Measurements from ENCODE around the gene SLC34A3. TPM values are rescaled to one million over a fixed set of nuclear protein-coding genes. Genes with fewer than 3 reads are reported as not detected.

SLC34A3 gene
- total RNA-seq, 1 experiment from 2014 or later = 2.5 TPM

GRCh38 chr9:137268538-137269201, 38.0 kb downstream of the SLC34A3 start:
- Histone ChIP-seq H3K9me2 (ENCODE audit: insufficient read depth) (no peaks in the 10 kb centered on the region), H3K4me2 (no peak overlapping the region), H3F3A (ENCODE audit: insufficient read depth, low read depth) (no peaks in the 10 kb centered on the region), H3K27me3 (ENCODE audit: insufficient read depth, low read depth) (no peaks in the 10 kb centered on the region), H3K36me3 (ENCODE audit: low read depth) (no peaks in the 10 kb centered on the region), H3K27ac (no peak overlapping the region), H2AFZ (no peak overlapping the region), H3K9me3 (ENCODE audit: insufficient read depth, low read depth) (no peaks in the 10 kb centered on the region), H3K79me2 (ENCODE audit: low read depth) (no peaks in the 10 kb centered on the region), H3K4me3 (no peak overlapping the region), H4K20me1 (ENCODE audit: insufficient read depth) (peaks cover 12% of the 10 kb centered on the region; the same call in 1 of the 2 replicates), H3K4me1 (replicated peaks; ENCODE audit: insufficient read depth) (no peaks in the 10 kb centered on the region)
- BruUV-seq (replicated peaks) = no TSS peak
- no peak for DNase-seq
- intact Hi-C loops (cut with micrococcal nuclease; ENCODE audit: unreplicated experiment) = no loop called here
- POLR2A ChIA-PET (ENCODE audit: unreplicated experiment) = no interaction called here
- CTCF ChIA-PET = no interaction called here
- no peak for TF ChIP-seq EZH2 (IDR thresholded peaks at IDR 0.05; ENCODE audit: low read depth)
- TF ChIP-seq, protein P1, sequence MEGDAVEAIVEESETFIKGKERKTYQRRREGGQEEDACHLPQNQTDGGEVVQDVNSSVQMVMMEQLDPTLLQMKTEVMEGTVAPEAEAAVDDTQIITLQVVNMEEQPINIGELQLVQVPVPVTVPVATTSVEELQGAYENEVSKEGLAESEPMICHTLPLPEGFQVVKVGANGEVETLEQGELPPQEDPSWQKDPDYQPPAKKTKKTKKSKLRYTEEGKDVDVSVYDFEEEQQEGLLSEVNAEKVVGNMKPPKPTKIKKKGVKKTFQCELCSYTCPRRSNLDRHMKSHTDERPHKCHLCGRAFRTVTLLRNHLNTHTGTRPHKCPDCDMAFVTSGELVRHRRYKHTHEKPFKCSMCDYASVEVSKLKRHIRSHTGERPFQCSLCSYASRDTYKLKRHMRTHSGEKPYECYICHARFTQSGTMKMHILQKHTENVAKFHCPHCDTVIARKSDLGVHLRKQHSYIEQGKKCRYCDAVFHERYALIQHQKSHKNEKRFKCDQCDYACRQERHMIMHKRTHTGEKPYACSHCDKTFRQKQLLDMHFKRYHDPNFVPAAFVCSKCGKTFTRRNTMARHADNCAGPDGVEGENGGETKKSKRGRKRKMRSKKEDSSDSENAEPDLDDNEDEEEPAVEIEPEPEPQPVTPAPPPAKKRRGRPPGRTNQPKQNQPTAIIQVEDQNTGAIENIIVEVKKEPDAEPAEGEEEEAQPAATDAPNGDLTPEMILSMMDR (conservative IDR thresholded peaks at IDR 0.05) = no peak

GRCh38 chr9:137269231-137269772, 38.6 kb downstream of the SLC34A3 start:
- POLR2A ChIA-PET (ENCODE audit: unreplicated experiment) = no interaction called here
- no peak overlapping the region for H3K27ac ChIP-seq
- no peak overlapping the region for H3K4me3 ChIP-seq
- no TSS peak for BruUV-seq (replicated peaks)
- DNase-seq = no peak
- intact Hi-C loops (cut with micrococcal nuclease; ENCODE audit: unreplicated experiment) = no loop called here
- H3K4me1 ChIP-seq (replicated peaks; ENCODE audit: insufficient read depth) = no peaks in the 10 kb centered on the region
- no peaks in the 10 kb centered on the region for H3K9me3 ChIP-seq (ENCODE audit: insufficient read depth, low read depth)
- no peaks in the 10 kb centered on the region for H3K79me2 ChIP-seq (ENCODE audit: low read depth)
- peaks cover 12% of the 10 kb centered on the region; the same call in 1 of the 2 replicates for H4K20me1 ChIP-seq (ENCODE audit: insufficient read depth)
- H2AFZ ChIP-seq = no peak overlapping the region
- no peaks in the 10 kb centered on the region for H3F3A ChIP-seq (ENCODE audit: insufficient read depth, low read depth)
- CTCF ChIA-PET = interaction anchor here (0.6 kb wide), 1 partner anchor 68 kb away, joined by 5 read pairs; no protein-coding TSS in a partner anchor
- no peak overlapping the region for H3K4me2 ChIP-seq
- no peaks in the 10 kb centered on the region for H3K27me3 ChIP-seq (ENCODE audit: insufficient read depth, low read depth)
- no peaks in the 10 kb centered on the region for H3K36me3 ChIP-seq (ENCODE audit: low read depth)
- no peaks in the 10 kb centered on the region for H3K9me2 ChIP-seq (ENCODE audit: insufficient read depth)
- TF ChIP-seq, protein P1 (conservative IDR thresholded peaks at IDR 0.05) = no peak
- no peak for TF ChIP-seq EZH2 (IDR thresholded peaks at IDR 0.05; ENCODE audit: low read depth)

DNA sequence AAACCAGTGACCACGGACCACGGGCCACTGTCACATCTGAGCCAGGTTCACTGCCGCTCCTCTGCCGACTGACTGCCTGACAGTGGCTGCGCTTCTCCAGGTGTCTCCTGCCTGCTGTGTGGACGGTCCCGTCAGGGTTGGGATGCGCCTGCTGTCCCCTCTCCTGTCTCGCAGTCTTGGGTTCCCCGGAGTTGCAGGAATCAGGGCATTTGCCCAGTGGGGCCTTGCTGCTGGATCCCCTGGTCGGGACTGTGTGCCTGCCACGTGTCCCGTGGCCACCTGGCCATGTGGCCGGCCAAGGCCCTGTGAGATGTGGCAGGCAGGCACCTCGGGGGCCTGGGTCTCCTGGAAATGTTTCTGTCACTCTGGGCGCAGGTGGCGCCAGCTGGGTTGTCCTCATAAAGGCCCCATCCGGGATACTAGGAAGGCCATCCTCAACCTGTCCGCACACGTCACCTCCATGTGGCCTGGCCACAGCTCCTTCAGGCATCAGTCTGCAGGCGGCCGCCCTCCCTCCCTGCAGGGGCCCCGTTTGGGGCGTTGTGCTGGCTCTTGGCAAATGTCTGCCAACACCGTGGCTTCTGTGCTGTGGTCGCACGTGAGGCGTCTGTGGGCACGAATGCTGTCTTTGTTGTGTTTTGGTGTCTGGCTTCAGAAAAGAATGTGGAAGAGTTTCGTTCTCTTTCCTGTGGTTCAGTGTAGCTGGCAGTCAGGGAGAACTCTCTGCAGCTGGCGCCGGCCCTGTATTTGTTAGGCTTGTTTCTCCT, 40.4 kb downstream of the SLC34A3 start:
- Histone ChIP-seq H3K9me3 (ENCODE audit: insufficient read depth, low read depth) (no peaks in the 10 kb centered on the region), H3K79me2 (ENCODE audit: low read depth) (no peaks in the 10 kb centered on the region), H3K4me2 (no peak overlapping the region), H4K20me1 (ENCODE audit: insufficient read depth) (peaks cover 12% of the 10 kb centered on the region; the same call in 1 of the 2 replicates), H3K4me3 (no peak overlapping the region), H3K27ac (no peak overlapping the region), H3K4me1 (replicated peaks; ENCODE audit: insufficient read depth) (no peaks in the 10 kb centered on the region), H3F3A (ENCODE audit: insufficient read depth, low read depth) (peaks cover 12% of the 10 kb centered on the region; the same call in 1 of the 2 replicates), H2AFZ (no peak overlapping the region), H3K27me3 (ENCODE audit: insufficient read depth, low read depth) (no peaks in the 10 kb centered on the region), H3K9me2 (ENCODE audit: insufficient read depth) (no peaks in the 10 kb centered on the region), H3K36me3 (ENCODE audit: low read depth) (no peaks in the 10 kb centered on the region)
- intact Hi-C loops (cut with micrococcal nuclease; ENCODE audit: unreplicated experiment) = no loop called here
- CTCF ChIA-PET = interaction anchor here (0.6 kb wide), 1 partner anchor 238 kb away, joined by 3 read pairs; no protein-coding TSS in a partner anchor
- POLR2A ChIA-PET (ENCODE audit: unreplicated experiment) = no interaction called here
- DNase-seq = no peak
- no TSS peak for BruUV-seq (replicated peaks)
- TF ChIP-seq, protein P1 (conservative IDR thresholded peaks at IDR 0.05) = no peak
- no peak for TF ChIP-seq EZH2 (IDR thresholded peaks at IDR 0.05; ENCODE audit: low read depth)

Data from PC-9 (cell line).